ENCODE results near the gene KLF7.

DNA sequence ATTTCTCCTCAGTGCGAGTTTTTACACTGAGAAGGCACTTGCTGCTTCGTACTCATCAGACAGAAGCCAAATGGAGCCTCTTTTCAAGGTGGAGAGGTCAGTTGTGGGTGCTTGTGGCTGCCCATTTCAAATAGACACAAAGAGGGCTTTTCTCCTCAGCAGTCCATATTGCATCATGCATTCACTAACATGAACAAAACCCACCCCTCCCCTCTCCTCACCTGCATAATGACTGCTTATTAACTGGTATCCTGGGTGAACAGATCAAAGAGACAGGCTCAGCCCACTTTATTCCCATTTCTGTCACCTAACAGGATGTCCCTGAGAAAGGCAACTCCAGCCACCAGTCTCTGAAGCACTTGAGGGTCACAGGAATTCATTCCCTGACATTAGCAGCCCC is 28.9 kb downstream of the KLF7 start:
- TF ChIP-seq, protein P1, sequence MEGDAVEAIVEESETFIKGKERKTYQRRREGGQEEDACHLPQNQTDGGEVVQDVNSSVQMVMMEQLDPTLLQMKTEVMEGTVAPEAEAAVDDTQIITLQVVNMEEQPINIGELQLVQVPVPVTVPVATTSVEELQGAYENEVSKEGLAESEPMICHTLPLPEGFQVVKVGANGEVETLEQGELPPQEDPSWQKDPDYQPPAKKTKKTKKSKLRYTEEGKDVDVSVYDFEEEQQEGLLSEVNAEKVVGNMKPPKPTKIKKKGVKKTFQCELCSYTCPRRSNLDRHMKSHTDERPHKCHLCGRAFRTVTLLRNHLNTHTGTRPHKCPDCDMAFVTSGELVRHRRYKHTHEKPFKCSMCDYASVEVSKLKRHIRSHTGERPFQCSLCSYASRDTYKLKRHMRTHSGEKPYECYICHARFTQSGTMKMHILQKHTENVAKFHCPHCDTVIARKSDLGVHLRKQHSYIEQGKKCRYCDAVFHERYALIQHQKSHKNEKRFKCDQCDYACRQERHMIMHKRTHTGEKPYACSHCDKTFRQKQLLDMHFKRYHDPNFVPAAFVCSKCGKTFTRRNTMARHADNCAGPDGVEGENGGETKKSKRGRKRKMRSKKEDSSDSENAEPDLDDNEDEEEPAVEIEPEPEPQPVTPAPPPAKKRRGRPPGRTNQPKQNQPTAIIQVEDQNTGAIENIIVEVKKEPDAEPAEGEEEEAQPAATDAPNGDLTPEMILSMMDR (IDR thresholded peaks at IDR 0.05): no peak
- TF ChIP-seq ZFX (IDR thresholded peaks at IDR 0.05; ENCODE audit: borderline replicate concordance): no peak

Data from 22Rv1 (cell line).